ENCODE measurements around the gene MYH6. TPM values are rescaled to one million over a fixed set of nuclear protein-coding genes. Genes with fewer than 3 reads are reported as not detected.
"Not testable (repeated sequence)": the region's sequence is repeated elsewhere in the genome, so short reads cannot be mapped to it uniquely, and the experiment has no call there.

MYH6 gene
- total RNA-seq, 1 donor from 2014 or later: not detected

- no peak for DNase-seq (ENCODE audit: low read depth in 2 of 2)
Measured at GRCh38 chr14:23396781-23397407, 11.2 kb downstream of the MYH6 start.

- DNase-seq (ENCODE audit: low read depth in 2 of 2): no peak
Measured at GRCh38 chr14:23396126-23396525, 11.9 kb downstream of the MYH6 start.

GRCh38 chr14:23392613-23393012 lies 15.5 kb downstream of the MYH6 start:
- no peak for DNase-seq (ENCODE audit: low read depth in 2 of 2)

GRCh38 chr14:23389871-23390270 lies 18.2 kb downstream of the MYH6 start:
- DNase-seq (ENCODE audit: low read depth in 2 of 2): not testable (repeated sequence)

- DNase-seq (ENCODE audit: low read depth in 2 of 2): no peak
Measured at GRCh38 chr14:23389396-23389795, 18.7 kb downstream of the MYH6 start.

GRCh38 chr14:23388996-23389395 lies 19.1 kb downstream of the MYH6 start:
- no peak for DNase-seq (ENCODE audit: low read depth in 2 of 2)

- DNase-seq (ENCODE audit: low read depth in 2 of 2): no peak
Measured at GRCh38 chr14:23387916-23388882, 19.9 kb downstream of the MYH6 start.

- DNase-seq (ENCODE audit: low read depth in 2 of 2): no peak
Measured at GRCh38 chr14:23386999-23387398, 21.1 kb downstream of the MYH6 start.

- not testable (repeated sequence) for DNase-seq (ENCODE audit: low read depth in 2 of 2)
Measured at GRCh38 chr14:23386266-23386657, 21.8 kb downstream of the MYH6 start.

- no peak for DNase-seq (ENCODE audit: low read depth in 2 of 2)
Measured at GRCh38 chr14:23385642-23386265, 22.3 kb downstream of the MYH6 start.

GRCh38 chr14:23385244-23385641 lies 22.8 kb downstream of the MYH6 start:
- DNase-seq (ENCODE audit: low read depth in 2 of 2): no peak

GRCh38 chr14:23384364-23385080 lies 23.6 kb downstream of the MYH6 start:
- no peak for DNase-seq (ENCODE audit: low read depth in 2 of 2)

GRCh38 chr14:23382731-23383440 lies 25.2 kb downstream of the MYH6 start:
- DNase-seq (ENCODE audit: low read depth in 2 of 2): no peak

GRCh38 chr14:23382276-23382675 lies 25.8 kb downstream of the MYH6 start:
- no peak for DNase-seq (ENCODE audit: low read depth in 2 of 2)

GRCh38 chr14:23381871-23382270 lies 26.2 kb downstream of the MYH6 start:
- no peak for DNase-seq (ENCODE audit: low read depth in 2 of 2)

GRCh38 chr14:23380976-23381375 lies 27.1 kb downstream of the MYH6 start:
- no peak for DNase-seq (ENCODE audit: low read depth in 2 of 2)

- no peak for DNase-seq (ENCODE audit: low read depth in 2 of 2)
Measured at GRCh38 chr14:23380197-23380914, 27.7 kb downstream of the MYH6 start.

- peak; percentile 41 to 67 for DNase-seq (ENCODE audit: low read depth in 2 of 2)
Measured at GRCh38 chr14:23379366-23380196, 28.5 kb downstream of the MYH6 start.

- no peak for DNase-seq (ENCODE audit: low read depth in 2 of 2)
Measured at GRCh38 chr14:23378612-23379220, 29.4 kb downstream of the MYH6 start.

All from lung microvascular endothelial cell (primary cell).